NCI-H2227 (cell line): ENCODE data around the gene SIT1.

Source experiments
- DNase-seq: peaks from one replicate; lab custom pipeline; 2025; ENCODE audit not compliant: unreplicated experiment; lab: John Stamatoyannopoulos, UW

SIT1 gene

GRCh38 chr9:35608221-35608620 lies 42.5 kb downstream of the SIT1 start:
- no peak for DNase-seq

- no peak for DNase-seq
Measured at GRCh38 chr9:35606726-35607125, 44.0 kb downstream of the SIT1 start.

DNA sequence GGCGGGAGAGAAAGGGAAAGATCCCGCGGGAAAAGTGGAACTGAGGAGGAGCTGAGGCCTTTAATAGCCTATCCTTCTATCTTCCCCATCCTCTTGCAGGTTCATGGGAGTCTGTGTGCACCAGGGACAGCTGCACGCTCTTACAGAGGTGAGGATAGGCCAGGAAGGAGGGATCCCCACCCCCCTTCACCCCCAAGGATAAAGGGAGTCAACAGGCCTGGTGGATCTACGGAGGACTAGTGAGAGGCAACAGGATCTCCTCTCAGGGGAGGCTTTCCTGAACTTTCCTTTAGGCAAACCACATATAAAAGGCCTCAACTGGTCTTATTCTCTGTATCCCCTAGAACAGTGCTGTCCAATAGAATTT lies 44.6 kb downstream of the SIT1 start:
- DNase-seq = no peak

GRCh38 chr9:35605351-35606137 lies 45.2 kb downstream of the SIT1 start:
- peak; percentile 59 for DNase-seq

- DNase-seq = peak; percentile 70
Measured at GRCh38 chr9:35604578-35605350, 46.0 kb downstream of the SIT1 start, which contains the start of gene TESK1. TSS of gene TESK1 (plus strand) at chr9:35605262. CDS start at chr9:35605620, 358 bp downstream.

DNA sequence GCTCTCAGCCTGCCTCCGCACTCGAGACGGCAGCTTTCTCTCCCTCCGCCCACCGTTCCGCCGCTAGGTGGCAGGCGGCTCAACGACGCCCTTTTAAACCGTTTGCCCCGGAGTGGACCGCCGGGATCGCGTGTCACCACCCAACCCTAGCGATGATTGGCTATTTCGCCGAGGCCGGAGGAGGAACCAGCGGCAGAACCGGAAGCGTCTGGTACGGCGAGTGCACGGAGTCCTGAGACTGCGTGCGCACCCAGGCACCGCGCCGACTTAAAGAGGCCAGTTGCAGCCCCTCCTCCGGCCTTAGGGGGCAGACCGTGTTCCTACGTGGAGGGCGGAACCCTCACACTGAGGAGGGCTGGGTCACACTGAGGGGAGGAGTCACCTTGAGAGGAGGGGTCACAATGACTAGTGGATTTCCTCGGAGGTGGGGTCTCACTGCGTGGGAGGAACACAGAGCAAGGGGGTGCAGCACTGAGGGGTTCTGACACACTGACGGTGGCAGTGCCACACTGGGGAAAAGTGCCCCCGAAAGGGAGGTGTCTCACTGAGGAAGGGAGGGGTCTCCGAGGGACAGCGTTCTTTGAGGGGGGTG lies 46.6 kb downstream of the SIT1 start:
- peak; percentile 99 for DNase-seq

- DNase-seq = peak; percentile 50
Measured at GRCh38 chr9:35603506-35603985, 47.2 kb downstream of the SIT1 start.

DNA sequence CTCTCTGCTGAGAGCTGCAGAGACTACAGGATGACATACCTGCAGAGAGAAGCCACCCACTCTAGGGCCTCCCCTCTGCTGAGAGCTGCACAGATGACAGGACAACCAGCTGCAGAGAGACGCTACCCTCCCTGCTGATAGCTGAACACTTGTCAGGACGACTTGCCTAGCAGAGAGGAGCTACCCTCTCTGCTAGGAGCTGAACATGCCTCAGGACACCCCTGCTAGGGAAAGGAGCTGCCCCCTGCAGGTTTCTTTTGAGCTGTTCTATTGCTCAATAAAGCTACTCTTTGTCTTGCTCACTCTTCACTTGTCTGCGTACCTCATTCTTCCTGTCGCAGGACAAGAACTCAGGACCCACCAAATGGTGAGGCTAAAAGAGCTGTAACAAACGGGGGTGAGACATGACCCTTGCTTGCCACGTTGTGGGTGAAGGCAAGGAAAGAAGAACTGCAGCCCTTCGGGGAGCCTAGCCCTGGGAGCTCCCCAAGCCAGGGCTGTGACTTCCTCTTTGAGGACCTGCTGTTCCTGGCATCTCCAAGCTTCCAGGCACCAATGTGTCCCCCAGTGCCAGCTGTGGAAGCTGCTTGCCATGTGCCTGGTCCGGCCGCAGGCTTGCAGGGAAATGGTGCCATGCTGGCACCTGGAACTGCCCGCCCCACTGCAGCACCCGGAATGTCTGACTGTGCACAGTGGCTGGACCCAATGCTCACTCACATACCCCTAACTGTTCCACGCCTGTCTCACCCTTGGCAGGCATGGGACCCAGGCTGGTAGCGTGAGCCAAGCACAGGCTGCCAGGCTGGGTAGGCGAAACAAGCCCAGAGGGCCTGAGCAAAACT lies 50.7 kb downstream of the SIT1 start:
- DNase-seq = no peak
